NCI-H1930 (cell line): ENCODE measurements around the gene BMAL1.
"Not testable (repeated sequence)": the region's sequence is repeated elsewhere in the genome, so short reads cannot be mapped to it uniquely, and the experiment has no call there.

ENCODE experiments used
- DNase-seq, 2 experiments: peaks; one replicate each; lab custom pipeline; 2025; lab: John Stamatoyannopoulos, UW

BMAL1 gene

DNA sequence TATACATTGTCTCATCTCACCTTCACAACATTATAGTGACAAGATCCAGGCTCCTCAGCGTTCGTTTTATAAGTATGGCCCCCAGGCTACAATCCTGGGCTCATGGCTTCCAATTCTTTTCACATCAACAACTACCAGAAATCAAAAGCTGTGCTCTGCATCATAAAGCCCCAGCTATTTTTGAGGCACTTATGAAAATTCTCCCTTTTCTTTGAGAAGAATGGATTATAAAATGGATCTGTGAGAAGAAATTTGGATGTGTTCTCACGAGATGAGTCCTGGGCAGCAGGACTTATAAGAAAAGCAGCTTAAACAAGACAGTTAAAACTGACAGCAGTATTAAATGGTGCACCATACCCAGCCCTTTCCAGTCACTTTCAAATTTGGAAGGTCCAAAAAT, 105.2 kb downstream of the BMAL1 start:
- no peak for DNase-seq

DNA sequence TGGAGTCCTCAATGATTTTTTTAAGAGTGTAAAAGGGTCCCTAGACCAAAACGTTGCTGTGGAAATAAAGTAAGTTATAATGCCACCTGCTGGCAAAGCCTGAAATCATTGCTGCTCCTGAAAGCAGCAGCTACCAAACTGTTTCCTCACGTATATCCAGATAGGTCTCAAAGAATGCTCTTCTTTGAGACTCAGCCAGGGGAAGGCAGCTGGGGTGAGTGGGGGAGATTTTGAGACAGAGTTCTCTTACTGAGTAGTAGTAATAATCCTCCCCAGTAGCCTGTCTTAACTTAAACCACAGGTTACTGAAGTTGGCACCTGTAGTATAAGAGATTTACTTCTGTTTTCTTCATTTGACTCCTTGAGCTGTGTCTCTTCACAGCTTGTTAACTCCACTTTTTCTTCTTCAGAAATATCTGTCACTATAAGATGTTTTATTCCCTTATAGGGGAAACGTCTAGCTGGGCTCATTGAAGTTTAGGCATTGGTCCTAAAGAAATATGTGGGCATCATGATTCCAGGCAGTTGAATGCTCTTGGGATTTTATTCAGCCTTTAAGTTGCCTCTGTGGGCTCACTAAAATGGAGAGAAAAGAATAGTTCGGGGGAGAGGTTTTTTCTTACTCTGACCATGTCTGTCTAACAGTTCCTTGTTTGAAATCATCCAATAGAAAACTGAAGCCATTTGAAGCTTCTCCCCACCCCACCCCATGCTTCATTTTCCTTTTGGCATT, 107.5 kb downstream of the BMAL1 start:
- DNase-seq = peak; percentile 2 to 9

DNA sequence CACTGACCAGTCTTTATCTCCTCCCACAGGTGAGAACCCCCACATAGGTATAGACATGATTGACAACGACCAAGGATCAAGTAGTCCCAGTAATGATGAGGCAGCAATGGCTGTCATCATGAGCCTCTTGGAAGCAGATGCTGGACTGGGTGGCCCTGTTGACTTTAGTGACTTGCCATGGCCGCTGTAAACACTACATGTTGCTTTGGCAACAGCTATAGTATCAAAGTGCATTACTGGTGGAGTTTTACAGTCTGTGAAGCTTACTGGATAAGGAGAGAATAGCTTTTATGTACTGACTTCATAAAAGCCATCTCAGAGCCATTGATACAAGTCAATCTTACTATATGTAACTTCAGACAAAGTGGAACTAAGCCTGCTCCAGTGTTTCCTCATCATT, 109.0 kb downstream of the BMAL1 start:
- no peak for DNase-seq

DNA sequence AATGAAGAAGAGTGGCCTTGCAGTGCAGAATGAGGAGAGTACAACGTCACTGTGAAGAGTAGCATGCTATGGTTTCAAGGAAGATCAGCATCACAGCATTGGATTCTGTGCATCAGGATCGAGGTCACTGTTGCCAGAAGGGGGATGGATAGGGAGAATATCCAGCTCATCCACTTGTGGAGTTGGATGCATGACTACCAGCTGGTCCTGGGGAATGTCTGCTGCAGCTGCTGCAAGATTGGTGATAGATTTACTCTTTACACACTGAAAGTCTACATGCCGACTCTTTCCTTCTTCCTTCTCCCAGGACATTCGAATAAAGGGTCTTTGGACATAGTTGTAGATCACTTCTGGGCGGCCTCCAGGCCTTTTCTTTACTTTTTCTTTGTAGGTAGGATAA, 111.2 kb downstream of the BMAL1 start:
- DNase-seq = no peak

DNA sequence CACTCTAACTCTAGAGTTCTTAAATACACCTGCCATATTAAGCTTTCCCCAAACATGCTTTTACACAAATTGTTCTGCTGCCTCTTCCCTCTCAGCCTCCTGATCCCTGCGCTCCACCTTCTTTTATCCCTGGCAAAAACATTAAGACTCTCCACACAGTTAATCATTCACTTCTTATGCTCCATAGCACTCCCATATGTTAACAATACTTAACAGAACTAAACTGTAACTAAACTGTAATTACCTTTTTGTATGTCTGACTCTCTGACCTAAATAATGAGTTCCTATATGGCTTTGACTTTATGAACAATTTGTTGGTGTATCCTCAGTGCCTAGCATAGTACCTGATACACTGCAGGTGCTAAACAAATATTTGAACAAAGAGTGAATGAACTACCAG, 113.6 kb downstream of the BMAL1 start:
- no peak for DNase-seq

DNA sequence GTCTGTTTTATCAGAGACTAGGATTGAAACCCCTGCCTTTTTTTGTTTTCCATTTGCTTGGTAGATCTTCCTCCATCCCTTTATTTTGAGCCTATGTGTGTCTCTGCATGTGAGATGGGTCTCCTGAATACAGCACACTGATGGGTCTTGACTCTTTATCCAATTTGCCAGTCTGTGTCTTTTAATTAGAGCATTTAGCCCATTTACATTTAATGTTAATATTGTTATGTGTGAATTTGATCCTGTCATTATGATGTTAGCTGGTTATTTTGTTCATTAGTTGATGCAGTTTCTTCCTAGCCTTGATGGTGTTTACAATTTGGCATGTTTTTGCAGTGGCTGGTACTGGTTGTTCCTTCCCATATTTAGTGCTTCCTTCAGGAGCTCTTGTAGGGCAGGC, 120.7 kb downstream of the BMAL1 start:
- not testable (repeated sequence) for DNase-seq

DNA sequence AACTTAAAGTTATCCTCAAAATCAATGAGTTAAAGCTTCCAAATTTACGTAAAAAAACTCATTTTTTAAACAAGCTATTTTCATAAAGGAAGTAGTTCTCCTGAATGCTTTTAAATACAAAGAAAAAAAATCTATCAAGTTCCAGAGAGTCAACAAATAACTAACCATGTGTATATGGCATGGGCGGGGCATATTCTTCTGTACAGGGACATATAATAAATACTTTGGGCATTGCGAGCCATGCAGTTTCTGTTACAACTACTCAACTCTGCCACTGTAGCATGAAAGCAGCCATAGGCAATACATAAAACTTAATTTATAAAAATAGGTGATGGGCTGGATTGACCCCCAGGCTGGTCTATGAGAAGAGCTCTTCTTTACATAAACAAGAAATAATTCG, 127.6 kb downstream of the BMAL1 start:
- DNase-seq = no peak

DNA sequence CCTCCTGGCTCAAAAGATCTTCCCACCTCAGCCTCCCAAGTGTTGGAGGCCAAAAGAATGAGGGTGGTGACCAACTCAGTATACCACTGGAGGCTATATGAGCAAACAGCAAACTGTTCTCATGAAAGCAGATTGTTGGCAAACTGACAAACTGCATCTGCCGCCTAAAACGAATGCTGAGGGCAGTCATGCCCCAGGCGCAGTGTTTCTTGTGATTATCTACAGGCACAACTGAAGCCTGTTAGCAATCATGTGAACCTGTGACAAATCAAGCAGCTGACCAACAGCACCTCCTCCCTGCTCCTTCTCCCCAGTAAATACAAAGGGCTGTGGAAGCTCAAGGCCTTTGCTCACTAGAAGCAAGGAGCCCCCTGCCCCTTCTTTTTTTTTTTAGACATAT, 137.6 kb downstream of the BMAL1 start:
- DNase-seq = no peak

DNA sequence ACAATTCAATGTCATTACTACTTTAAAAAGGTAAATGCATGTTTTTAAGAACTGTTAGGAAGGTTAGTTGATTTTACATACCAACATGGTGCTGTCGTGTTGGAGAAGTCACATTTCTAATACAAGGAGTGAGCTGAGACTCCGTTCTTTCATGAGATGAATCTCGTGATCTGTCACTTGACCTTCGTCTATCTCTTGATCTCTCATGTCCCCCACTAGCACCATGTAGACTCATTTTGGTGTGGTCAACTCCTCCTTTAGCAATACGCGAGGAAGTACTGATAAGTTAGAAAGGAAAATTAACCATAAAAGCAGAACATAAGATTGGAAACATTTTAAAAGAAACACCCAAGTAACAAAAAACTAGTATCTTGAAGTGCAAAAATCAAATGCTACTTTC, 144.0 kb downstream of the BMAL1 start:
- no peak for DNase-seq

DNA sequence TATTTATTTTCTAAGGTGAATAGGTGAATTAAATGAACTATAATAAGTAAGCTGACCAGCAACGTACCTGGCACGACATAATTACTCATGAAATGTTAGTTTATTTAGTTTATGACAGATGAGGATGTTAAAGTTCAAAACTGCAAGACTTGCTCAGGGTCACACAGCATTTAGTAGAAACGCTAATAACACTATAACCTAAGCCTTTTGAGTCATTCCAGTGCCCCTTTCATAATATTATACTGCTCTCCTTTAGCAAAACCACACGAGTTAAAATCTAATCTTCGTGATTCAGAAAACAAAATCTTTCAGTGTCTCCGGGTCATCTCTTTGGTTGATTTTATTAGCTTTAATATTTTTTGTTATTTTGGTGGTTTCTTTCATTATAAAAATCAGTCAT, 145.8 kb downstream of the BMAL1 start:
- no peak for DNase-seq

DNA sequence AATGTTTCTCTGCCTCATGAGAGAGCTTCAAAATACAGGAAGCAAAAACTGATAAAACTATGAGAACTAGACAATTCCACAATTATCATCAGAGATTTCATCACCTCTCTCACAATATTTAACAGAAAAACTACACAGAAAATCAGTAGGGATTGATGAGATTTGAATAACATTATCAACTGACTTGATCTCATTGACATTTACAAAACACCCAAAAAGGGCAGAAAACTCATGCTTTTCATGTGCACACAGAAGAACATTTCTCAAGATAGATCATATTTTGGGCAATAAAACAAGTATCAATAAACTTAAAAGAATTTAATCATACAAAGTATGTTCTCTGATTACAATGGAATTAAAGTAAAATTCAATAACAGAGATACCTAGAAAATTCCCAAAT, 149.8 kb downstream of the BMAL1 start:
- no peak for DNase-seq

DNA sequence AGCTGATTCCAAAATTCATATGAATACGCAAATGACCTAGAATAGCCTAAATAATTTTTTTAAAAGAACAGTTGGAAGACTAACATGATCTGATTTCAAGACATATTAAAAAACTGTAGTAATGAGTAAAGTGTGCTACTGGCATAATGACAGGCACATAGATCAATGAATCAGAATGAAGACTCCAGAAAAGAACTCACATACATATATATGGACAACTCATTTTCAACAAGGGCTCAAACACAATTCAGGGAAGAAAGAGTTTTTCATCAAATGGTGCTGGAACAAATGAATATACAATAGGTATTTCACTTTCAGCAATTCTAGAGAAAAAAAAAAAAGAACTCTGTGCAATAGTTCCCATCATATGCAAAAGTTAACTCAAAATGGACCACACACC, 151.7 kb downstream of the BMAL1 start:
- no peak for DNase-seq

DNA sequence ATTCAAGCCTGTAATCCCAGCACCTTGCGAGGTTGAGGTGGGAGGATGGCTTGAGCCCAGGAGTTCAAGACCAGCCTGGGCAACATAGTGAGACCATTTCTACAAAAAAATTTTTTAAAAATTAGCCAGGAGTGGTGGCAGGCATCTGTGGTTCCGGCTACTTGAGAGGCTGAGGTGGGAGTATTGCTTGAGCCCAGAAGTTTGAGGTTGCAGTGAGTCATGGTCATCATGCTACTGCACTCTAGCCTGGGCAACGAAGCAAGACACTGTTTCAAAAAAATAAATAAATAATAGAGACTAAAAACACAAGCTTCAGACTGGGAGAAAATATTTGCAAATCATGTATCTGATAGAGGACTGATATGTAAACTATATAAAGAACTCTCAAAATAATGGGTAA, 152.2 kb downstream of the BMAL1 start:
- DNase-seq = no peak

DNA sequence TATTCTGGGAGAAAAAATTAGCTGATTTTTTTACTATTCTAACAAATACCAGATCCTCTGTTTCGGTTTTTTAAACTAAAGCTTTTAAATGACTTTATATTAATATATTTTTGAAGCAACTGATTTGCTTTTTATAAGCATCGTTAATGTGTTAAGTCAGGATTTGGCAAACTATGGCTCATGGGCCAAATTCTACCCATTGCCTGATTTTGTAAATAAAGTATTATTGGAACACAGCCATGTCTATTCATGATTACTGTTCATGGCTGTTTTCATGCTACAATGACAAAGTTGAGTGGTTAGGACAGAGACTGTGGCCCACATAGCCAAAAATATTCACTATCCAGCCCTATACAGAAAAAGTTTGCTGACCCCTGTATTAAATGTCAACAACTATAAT, 155.8 kb downstream of the BMAL1 start:
- DNase-seq = no peak

DNA sequence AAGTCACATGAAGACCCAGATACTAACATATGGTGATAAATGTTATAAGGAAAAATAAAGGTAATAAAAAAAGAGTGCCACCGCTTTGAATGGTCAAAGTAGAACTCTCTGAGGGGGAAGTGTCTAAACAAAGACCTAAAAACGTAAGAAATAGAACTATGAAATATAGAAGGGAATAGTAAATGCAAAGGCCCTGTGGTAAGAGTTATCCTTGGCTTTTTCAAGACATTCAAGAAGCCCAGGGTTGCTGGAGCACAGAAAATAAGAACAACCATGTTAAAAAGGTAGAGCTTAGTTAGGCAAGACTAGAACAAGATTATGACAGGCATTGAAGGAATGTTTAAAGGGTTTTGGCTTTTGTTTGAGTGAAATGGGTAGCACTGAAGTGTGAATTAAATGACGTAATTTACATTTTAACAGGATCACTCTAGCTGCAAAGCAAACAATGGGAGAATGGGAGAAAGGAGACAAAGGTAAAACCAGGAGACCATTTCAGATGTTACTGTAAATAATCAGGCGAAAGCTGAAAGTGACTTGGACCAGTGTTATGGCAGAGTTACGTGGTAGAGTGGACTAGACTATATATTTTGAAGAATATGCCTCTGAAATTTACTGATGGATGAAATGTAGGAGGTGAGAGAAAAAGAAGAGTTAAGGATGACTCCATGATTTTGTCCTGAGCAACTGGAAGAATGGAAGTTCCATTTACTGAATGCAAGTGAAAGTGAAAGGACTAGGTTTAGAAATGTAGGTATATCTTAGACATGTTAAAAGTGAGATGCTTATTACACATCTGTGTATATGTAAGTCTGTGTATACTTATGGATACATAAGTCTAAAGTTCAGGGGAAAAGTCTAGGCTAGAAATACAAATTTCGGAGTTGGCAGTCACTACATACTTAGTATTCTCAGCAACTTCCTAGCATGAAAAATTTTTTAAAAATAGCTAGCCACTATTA, 156.9 kb downstream of the BMAL1 start:
- no peak for DNase-seq

DNA sequence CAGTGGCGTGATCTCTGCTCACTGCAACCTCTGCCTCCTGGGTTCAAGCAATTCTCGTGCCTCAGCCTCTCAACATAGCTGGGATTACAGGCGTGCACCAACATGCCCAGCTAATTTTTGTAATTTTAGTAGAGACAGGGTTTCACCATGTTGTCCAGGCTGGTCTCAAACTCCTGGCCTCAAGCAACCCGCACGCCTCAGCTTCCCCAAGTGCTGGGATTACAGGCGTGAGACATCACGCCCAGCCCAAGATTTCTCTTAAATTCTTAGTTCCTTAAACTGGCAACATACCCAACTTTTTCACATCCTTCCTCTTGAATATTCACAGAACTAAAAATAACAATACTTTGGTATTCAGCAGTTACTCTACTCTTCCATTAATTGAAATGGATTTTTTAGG, 159.2 kb downstream of the BMAL1 start:
- DNase-seq = not testable (repeated sequence)
